ENCODE data around the gene GH2.
"Not testable (repeated sequence)": the region's sequence is repeated elsewhere in the genome, so short reads cannot be mapped to it uniquely, and the experiment has no call there.

GH2 gene

GRCh38 chr17:63881935-63882601, at the start of gene GH2:
Gene GH2, minus strand, starts transcription at chr17:63881944. Its CDS starts 143 bp downstream, at chr17:63881801.
- DNase-seq (ENCODE audit: low spot score) (peak; percentile 91), FAIRE-seq (no peak)

GRCh38 chr17:63930951-63931575, 49.3 kb upstream of the GH2 start:
- DNase-seq (ENCODE audit: low spot score) (no peak), FAIRE-seq (no peak)

GRCh38 chr17:63929860-63930766, 48.4 kb upstream of the GH2 start:
- FAIRE-seq (peak; percentile 56), DNase-seq (ENCODE audit: low spot score) (no peak)

- FAIRE-seq, result no peak
- no peak for DNase-seq (ENCODE audit: low spot score)
Observed at GRCh38 chr17:63928966-63929695, 47.4 kb upstream of the GH2 start.

GRCh38 chr17:63928172-63928666, 46.5 kb upstream of the GH2 start:
- no peak for FAIRE-seq

GRCh38 chr17:63927464-63928171, 45.9 kb upstream of the GH2 start:
- FAIRE-seq (no peak), DNase-seq (ENCODE audit: low spot score) (no peak)

More at GRCh38 chr17:63928172-63928666, 46.5 kb upstream of the GH2 start:
- no peak for DNase-seq (ENCODE audit: low spot score)

GRCh38 chr17:63926164-63926563, 44.4 kb upstream of the GH2 start:
- DNase-seq (ENCODE audit: low spot score) (no peak), FAIRE-seq (no peak)

GRCh38 chr17:63925615-63926014, 43.9 kb upstream of the GH2 start:
- DNase-seq (ENCODE audit: low spot score) (no peak), FAIRE-seq (no peak)

GRCh38 chr17:63922402-63922801, 40.7 kb upstream of the GH2 start:
- not testable (repeated sequence) for DNase-seq (ENCODE audit: low spot score)
- FAIRE-seq, result peak; percentile 32

- not testable (repeated sequence) for DNase-seq (ENCODE audit: low spot score); FAIRE-seq
Observed at GRCh38 chr17:63920779-63921178, 39.0 kb upstream of the GH2 start.

- DNase-seq (ENCODE audit: low spot score); FAIRE-seq: not testable (repeated sequence)
Observed at GRCh38 chr17:63920050-63920449, 38.3 kb upstream of the GH2 start.

- DNase-seq (ENCODE audit: low spot score) (peak; percentile 84), FAIRE-seq (no peak)
Observed at GRCh38 chr17:63919311-63919723, 37.6 kb upstream of the GH2 start.

GRCh38 chr17:63918789-63919305, 37.1 kb upstream of the GH2 start, which contains the start of gene GH1:
Gene GH1, minus strand, starts transcription at chr17:63918839. Its CDS starts 63 bp downstream, at chr17:63918776.
- not testable (repeated sequence) for DNase-seq (ENCODE audit: low spot score); FAIRE-seq

GRCh38 chr17:63918305-63918704, 36.6 kb upstream of the GH2 start:
- DNase-seq (ENCODE audit: low spot score) (no peak), FAIRE-seq (no peak)

- DNase-seq (ENCODE audit: low spot score) (no peak), FAIRE-seq (no peak)
Observed at GRCh38 chr17:63917646-63918045, 35.9 kb upstream of the GH2 start.

- DNase-seq (ENCODE audit: low spot score); FAIRE-seq: not testable (repeated sequence)
Observed at GRCh38 chr17:63917206-63917605, 35.5 kb upstream of the GH2 start.

GRCh38 chr17:63916566-63917185, 34.9 kb upstream of the GH2 start:
- FAIRE-seq, result no peak
- DNase-seq (ENCODE audit: low spot score), result no peak

GRCh38 chr17:63915753-63916152, 34.0 kb upstream of the GH2 start:
- not testable (repeated sequence) for FAIRE-seq; DNase-seq (ENCODE audit: low spot score)

GRCh38 chr17:63914471-63914870, 32.7 kb upstream of the GH2 start:
- DNase-seq (ENCODE audit: low spot score), result no peak
- FAIRE-seq, result no peak
